Spinal cord (tissue), 10 donors: ENCODE data around the gene BCL2. TPM values are rescaled to one million over a fixed set of nuclear protein-coding genes. Genes with fewer than 3 reads are reported as not detected.
"Not testable (repeated sequence)": the region's sequence is repeated elsewhere in the genome, so short reads cannot be mapped to it uniquely, and the experiment has no call there.

ENCODE experiments used
- DNase-seq, 6 donors: peaks; one replicate each; pipeline versions ENCODE4 v3.0.0 to v3.0.0-alpha.2; 2013 to 2015; ENCODE audit warnings: low spot score in 6 of 6, low read depth in 4 of 6
- H3K27ac ChIP-seq: one replicate; pipeline ENCODE4 v1.5.1; 2013; ENCODE audit warnings: low read depth, low read length, control low read depth
- H3K27me3 ChIP-seq: one replicate; pipeline ENCODE4 v1.6.1; 2013; ENCODE audit warnings: low read length; ENCODE audit not compliant: control insufficient read depth, insufficient read depth
- H3K36me3 ChIP-seq: one replicate; pipeline ENCODE4 v1.6.1; 2013; ENCODE audit warnings: low read length; ENCODE audit not compliant: control insufficient read depth, insufficient read depth
- H3K4me1 ChIP-seq: one replicate; pipeline ENCODE4 v1.6.1; 2013; ENCODE audit warnings: low read length; ENCODE audit not compliant: control insufficient read depth, insufficient read depth
- H3K4me3 ChIP-seq: one replicate; pipeline ENCODE4 v1.5.1; 2013; ENCODE audit warnings: low read depth, low read length, control low read depth
- H3K9me3 ChIP-seq: one replicate; pipeline ENCODE4 v1.6.1; 2013; ENCODE audit warnings: low read length; ENCODE audit not compliant: control insufficient read depth, insufficient read depth
- WGBS: methylation state at CpG from one replicate; pipeline ENCODE4 v1.1.5; 2013; ENCODE audit warnings: missing lambda C conversion rate; ENCODE audit not compliant: insufficient coverage; 5-methylcytosine and 5-hydroxymethylcytosine counted together
- polyA plus RNA-seq, 2 donors: library from polyadenylated mRNA; unstranded; fragments of 120-200 nt; gene quantifications; one replicate each; pipeline ENCODE4 v1.2.1, GENCODE V29; 2013; ENCODE audit not compliant: insufficient read length in 2 of 2
- total RNA-seq, 2 donors: library from RNA; depleted of rRNA in 1 of 2; stranded (reverse); fragments of 120-200 nt in 1 of 2; fragments of >200 nt in 1 of 2; gene quantifications; one replicate each; pipeline versions ENCODE4 v1.2.3 to v1.2.4, GENCODE V29; 2013 to 2014
- donor health status: healthy.

BCL2 gene
- total and polyA plus RNA-seq, 4 donors, result 14.4 to 34.4 (median 23.7) TPM

DNA sequence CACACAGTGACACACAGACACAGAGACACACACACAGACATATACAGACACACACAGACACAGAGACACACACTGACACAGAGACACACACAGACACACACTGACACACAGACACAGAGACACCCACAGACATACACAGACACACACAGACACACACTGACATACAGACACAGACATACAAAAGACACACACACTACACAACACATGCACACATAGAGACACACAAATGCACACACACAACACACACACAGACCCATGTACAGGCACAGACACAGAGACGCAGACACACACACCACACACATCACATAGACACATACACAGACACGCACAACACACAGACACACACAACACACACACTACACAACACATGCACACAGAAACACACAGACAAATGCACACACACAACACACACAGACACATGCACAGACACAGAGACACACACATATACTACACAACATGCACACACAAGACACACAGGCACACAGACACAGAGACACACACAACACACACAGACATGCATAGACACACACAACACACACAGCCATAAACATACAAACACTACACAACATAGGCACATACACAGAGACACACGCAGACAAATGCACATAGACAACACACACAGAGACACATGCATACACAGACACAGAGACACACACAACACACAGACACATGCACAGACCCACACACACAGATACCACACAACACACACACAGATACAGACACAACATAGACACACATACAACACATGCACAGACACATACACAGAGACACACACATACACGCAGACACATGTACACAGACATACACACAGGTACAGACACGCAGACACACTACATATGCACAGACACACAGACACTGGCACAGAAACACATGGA is 120.5 kb downstream of the BCL2 start:
- Histone ChIP-seq H3K27me3 (no peaks in the 10 kb centered on the region), H3K4me3 (no peak overlapping the region), H3K4me1 (peaks cover 4% of the 10 kb centered on the region), H3K36me3 (no peaks in the 10 kb centered on the region), H3K27ac (no peak overlapping the region), H3K9me3 (no peaks in the 10 kb centered on the region)
- DNase-seq, result no peak
- 96% methylated on average over 5 of the region's 5 CpGs for WGBS

DNA sequence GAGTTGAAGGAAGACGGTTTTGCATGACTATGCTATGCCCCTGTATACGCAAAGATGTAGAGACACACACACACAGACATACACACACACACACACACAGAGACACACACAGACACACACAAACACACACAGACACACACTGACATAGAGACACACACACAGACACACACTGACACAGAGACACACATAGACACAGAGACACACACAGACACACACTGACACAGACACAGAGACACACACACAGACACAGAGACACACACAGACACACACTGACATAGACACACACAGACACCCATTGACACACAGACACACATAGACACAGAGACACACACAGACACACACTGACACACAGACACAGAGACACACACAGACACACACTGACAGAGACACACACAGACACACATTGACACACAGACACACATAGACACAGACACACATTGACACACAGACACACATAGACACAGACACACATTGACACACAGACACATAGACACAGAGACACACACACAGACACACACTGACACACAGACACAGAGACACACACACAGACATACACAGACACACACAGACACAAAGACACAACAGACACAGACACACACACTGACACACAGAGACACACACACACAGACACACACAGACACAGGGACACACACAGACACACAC is 121.3 kb downstream of the BCL2 start:
- Histone ChIP-seq H3K4me3 (no peak overlapping the region), H3K9me3 (no peaks in the 10 kb centered on the region), H3K4me1 (peaks cover 4% of the 10 kb centered on the region), H3K27ac (no peak overlapping the region), H3K36me3 (no peaks in the 10 kb centered on the region), H3K27me3 (no peaks in the 10 kb centered on the region)
- DNase-seq, result no peak
- WGBS, result 86% methylated on average over 1 of the region's 2 CpGs

DNA sequence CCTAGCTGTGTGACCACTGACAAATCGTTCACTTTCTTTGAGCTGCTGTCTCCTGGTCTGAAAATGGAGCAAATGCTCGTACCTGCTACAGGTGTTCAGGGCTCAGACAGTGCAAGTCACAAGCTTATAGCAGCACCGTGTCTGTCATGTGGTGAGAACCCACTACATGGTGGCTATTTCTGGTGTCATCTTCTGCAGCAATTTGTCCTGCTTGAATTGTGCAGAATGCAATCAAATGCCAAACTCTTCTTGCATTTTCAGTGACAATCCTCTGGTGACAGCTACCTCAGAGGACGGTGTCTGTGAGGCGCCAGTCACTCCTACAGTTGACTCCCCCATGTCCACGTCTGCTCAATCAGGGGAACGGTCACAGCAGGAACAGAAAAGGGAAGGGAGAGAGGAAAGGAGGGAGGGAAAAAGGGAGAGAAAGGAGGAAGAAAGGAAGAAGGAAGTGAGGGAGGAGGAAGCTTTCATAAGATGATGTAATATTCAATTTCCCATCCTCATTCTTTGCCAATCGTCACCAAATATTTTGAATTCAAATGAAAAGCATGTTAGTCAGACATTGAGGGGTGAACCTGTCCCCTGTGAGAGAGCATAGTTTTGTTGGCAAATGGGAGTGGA is 122.2 kb downstream of the BCL2 start:
- H3K4me3 ChIP-seq, result no peak overlapping the region
- H3K4me1 ChIP-seq, result peaks cover 2% of the 10 kb centered on the region
- H3K27ac ChIP-seq, result no peak overlapping the region
- H3K9me3 ChIP-seq, result no peaks in the 10 kb centered on the region
- no peaks in the 10 kb centered on the region for H3K27me3 ChIP-seq
- DNase-seq, result no peak
- WGBS, result 45% methylated on average over 3 of the region's 8 CpGs
- H3K36me3 ChIP-seq, result no peaks in the 10 kb centered on the region

DNA sequence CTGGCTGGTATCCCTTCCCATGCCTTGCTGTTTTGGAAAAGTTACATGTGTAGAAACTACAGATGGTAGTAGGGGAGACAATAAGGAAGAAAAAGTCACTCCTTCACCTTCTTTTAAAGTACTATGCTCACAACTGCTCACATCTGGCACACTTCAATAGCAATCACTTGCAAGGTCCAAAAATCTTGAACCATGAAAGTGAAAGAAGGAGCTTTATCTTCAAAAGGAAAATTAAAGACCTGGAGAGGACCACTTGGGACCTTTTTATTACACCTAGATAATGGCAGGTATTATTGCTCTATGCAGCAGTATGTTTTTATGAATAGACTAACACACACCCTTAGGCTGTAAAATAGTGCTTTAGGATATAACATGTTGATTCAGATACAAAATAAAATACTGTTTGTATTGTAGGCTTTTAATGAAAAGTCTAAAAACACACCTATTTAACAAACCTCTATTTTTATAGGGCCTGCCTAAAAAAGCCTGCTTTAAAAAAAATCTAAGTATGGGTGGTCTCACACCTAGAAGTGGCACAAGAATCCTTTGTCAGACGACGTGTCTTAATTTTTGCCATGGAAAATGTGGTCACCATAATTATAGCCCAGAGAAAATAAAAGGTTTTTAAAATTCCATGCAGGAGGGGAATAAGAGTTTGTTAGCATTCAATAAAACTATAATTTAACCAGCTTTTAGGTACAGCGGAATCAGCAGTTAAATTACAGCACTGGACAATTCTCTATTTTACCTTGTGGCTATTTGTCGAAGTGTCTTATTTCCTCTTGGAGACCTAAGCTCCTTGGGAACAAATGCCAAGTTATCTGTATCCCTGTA is 124.0 kb downstream of the BCL2 start:
- Histone ChIP-seq H3K4me3 (no peak overlapping the region), H3K27ac (no peak overlapping the region), H3K9me3 (no peaks in the 10 kb centered on the region), H3K27me3 (no peaks in the 10 kb centered on the region), H3K36me3 (no peaks in the 10 kb centered on the region), H3K4me1 (peaks cover 3% of the 10 kb centered on the region)
- no CpG with 5 or more reads among the region's 4 CpGs for WGBS
- DNase-seq, result no peak

DNA sequence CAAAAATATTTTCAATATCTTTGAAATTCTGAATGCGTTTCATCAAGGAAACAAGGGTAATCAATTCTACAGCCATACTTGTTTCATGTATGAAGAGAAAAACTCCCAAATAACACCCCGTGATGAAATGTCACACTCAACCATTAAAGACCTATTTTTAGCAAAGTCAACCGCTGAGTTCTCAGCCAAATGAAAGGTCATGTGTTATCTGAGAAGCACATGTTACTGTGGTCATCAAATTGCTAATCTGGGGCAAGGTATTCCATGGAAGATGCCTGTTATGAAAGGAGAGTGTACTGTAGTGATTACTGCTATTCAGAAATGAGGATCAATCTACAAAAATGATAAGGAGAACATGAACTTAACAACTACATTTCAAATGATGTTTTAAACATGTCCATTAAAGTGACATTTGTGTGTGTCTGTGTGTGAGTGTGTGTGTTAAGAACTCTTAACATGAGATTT is 126.7 kb downstream of the BCL2 start:
- WGBS, result no CpG with 5 or more reads among the region's 3 CpGs
- no peak overlapping the region for H3K4me3 ChIP-seq
- no peak overlapping the region for H3K27ac ChIP-seq
- H3K27me3 ChIP-seq, result no peaks in the 10 kb centered on the region
- peaks cover 3% of the 10 kb centered on the region for H3K4me1 ChIP-seq
- H3K36me3 ChIP-seq, result no peaks in the 10 kb centered on the region
- no peaks in the 10 kb centered on the region for H3K9me3 ChIP-seq
- DNase-seq, result no peak

DNA sequence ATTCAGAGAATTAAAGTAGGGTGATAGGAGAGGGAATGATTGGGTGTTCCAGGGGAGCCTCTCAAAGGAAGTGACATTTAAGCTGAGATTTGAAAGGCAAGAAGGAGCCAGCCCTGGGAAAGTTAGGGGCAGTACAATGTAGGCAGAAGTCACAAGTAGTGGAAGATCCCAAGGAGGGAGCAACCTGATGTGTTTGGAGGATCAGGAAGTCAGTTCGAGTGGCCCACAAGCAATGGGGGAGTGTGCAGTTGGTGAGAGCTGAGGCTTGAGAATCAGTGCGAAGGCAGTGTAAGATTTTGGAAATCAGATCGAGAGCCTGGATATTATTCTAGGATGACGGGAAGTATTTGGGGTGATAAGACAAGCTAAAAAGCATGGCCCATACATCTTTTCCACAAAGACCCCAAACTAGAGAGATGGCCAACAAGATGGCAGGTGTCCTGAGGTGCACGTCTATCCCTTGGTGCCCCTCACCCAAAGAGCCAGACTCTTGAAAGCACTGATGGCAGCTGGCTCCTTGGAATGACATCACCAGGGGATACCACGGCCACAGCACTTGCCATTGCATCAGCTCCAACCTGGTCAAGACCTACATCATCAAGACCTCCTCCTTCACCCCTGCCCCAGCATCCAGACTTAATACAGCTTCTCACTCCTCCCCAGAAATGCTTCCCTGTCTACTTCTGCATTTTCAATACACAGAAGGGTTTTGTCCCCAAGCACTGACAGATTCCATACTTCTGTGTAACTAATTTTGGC is 127.3 kb downstream of the BCL2 start:
- no peaks in the 10 kb centered on the region for H3K9me3 ChIP-seq
- DNase-seq, result no peak
- H3K27me3 ChIP-seq, result no peaks in the 10 kb centered on the region
- no peak overlapping the region for H3K4me3 ChIP-seq
- H3K36me3 ChIP-seq, result no peaks in the 10 kb centered on the region
- peaks cover 3% of the 10 kb centered on the region for H3K4me1 ChIP-seq
- 85% methylated on average over 3 of the region's 6 CpGs for WGBS
- H3K27ac ChIP-seq, result no peak overlapping the region

DNA sequence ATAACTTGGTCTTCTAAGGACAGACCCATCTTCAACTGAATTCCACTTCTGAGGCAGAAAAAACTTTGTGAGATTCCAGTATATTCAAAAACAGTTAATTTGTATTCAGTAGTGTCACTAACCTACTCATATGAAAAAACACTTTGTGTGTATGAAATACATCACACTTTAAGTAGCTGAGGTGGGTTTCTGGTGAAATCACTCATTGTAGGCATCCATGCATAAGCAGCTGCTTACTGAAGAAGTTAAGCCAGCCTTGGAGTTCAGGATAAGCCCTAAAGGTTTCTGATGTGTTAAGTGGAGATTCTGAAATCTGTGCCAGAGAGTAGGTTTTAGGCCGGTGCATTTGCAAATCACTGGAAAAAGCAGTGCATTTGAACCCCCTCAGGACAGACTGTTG is 128.2 kb downstream of the BCL2 start:
- no peak overlapping the region for H3K27ac ChIP-seq
- H3K9me3 ChIP-seq, result no peaks in the 10 kb centered on the region
- no peaks in the 10 kb centered on the region for H3K27me3 ChIP-seq
- no peaks in the 10 kb centered on the region for H3K36me3 ChIP-seq
- WGBS, result no CpG with 5 or more reads among the region's 1 CpG
- peaks cover 3% of the 10 kb centered on the region for H3K4me1 ChIP-seq
- no peak overlapping the region for H3K4me3 ChIP-seq
- no peak for DNase-seq

DNA sequence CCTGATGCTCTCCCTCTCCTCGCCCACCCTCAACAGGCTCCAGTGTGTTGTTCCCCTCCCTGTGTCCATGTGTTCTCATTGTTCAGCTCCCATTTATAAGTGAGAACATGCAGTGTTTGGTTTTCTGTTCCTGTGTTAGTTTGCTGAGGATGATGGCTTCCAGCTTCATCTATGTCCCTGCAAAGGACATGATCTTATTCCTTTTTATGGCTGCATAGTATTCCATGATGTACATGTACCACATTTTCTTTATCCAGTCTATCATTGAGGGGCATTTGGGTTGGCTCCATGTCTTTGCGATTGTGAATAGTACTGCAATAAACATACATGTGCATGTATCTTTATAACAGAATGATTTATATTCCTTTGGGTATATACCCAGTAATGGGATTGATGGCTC is 128.7 kb downstream of the BCL2 start:
- not testable (repeated sequence) for H3K36me3 ChIP-seq, H3K9me3 ChIP-seq, H3K4me1 ChIP-seq, DNase-seq, H3K4me3 ChIP-seq, H3K27me3 ChIP-seq, H3K27ac ChIP-seq
- no CpG with 5 or more reads among the region's 2 CpGs for WGBS

DNA sequence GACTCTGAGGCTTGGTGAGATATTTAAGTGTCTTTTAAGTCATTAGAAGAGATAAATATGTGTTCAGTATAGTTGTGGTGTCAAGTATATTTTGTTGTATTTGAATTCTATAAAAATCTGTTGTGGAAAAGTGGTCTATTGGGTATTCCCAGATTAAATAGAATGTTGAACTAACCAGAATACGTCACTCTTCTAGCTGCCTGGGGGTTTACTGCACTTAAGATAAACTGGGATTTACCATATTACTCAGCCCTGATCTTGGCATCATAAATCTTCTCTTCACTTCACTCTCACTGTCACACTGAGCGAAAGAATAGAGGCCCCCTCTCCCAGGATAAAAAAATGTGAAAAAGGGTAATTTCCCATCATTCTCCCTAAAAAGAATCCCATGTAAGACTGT is 129.8 kb downstream of the BCL2 start:
- DNase-seq, result no peak
- H3K9me3 ChIP-seq, result no peaks in the 10 kb centered on the region
- H3K27me3 ChIP-seq, result no peaks in the 10 kb centered on the region
- no peak overlapping the region for H3K27ac ChIP-seq
- WGBS, result no CpG with 5 or more reads among the region's 2 CpGs
- H3K4me1 ChIP-seq, result peaks cover 3% of the 10 kb centered on the region
- no peaks in the 10 kb centered on the region for H3K36me3 ChIP-seq
- H3K4me3 ChIP-seq, result no peak overlapping the region
